T-helper 1 cell treated with Interleukin-12 subunit alpha and Interleukin-12 subunit beta and Interleukin-4 antibody, amounts not matched to agents 30 ng/mL and 1 ng/mL, for 36 hours (primary cell): ENCODE data around the gene SCG3. TPM values are rescaled to one million over a fixed set of nuclear protein-coding genes. Genes with fewer than 3 reads are reported as not detected.
"Not testable (repeated sequence)": the region's sequence is repeated elsewhere in the genome, so short reads cannot be mapped to it uniquely, and the experiment has no call there.

Source experiments
- intact Hi-C: fragments of 100-400 bp; cut with micrococcal nuclease; formaldehyde crosslinking; loops from one replicate; pipeline ENCODE4 v1.15.1; 2024
- total RNA-seq: library from RNA; stranded (reverse); gene quantifications from 2 replicates; pipeline ENCODE4 v1.2.3, GENCODE V29; 2022

Gene SCG3
- not detected in 2 replicates for total RNA-seq

DNA sequence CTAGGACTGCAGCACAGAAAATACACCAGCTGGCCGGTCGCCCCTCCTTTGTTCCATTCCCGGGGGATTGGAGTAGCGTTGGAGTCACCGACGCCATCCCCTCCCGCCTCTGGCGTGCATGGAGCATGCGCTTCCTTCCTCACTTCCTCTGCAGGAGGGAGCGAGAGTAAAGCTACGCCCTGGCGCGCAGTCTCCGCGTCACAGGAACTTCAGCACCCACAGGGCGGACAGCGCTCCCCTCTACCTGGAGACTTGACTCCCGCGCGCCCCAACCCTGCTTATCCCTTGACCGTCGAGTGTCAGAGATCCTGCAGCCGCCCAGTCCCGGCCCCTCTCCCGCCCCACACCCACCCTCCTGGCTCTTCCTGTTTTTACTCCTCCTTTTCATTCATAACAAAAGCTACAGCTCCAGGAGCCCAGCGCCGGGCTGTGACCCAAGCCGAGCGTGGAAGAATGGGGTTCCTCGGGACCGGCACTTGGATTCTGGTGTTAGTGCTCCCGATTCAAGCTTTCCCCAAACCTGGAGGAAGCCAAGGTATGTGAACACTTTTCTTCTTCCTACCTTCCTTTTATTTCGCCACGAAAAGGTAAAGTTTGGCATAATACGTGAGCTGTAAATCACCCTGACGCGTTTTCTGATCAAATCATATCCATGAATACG is at the start of gene SCG3:
Gene SCG3, plus strand, starts transcription at position 201 of the 661 bp plus-strand sequence. Its CDS starts 253 bp downstream, at position 454.
- intact Hi-C loops: loop anchor here (1.0 kb wide), 1 partner anchor 50 kb away; no protein-coding TSS in a partner anchor

GRCh38 chr15:51634591-51635198 is 46.6 kb upstream of the SCG3 start:
- intact Hi-C loops: no loop called here

DNA sequence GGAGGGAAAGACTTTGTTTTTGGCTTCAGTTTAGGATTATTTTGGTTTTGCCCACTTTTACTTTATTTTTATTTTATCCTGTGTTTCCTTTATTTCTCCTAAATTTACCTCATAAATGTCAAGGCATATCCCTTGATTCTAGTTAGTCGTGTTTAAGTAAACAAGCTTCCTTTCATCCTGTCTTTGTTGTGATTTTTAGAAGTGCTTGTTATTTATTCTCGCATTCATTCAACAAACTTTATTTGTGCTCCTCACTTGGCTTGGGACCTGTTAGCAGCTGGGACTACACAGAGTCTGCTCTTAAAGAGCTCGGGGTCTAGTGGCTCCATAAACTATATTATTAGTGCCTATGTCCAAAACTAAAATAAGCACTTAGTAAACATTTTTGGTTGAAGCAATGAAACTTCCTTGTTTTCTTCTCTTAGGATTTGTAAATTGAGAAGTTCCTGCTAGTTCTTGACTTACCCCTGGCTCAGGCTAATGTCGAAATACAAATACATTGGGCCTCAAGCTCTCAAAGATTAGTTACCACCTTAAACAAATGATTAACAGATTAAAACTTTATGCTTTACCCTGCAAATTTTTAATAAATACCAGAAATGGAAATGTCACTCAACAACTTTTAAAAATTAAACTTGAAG is 39.7 kb upstream of the SCG3 start:
- intact Hi-C loops: no loop called here

DNA sequence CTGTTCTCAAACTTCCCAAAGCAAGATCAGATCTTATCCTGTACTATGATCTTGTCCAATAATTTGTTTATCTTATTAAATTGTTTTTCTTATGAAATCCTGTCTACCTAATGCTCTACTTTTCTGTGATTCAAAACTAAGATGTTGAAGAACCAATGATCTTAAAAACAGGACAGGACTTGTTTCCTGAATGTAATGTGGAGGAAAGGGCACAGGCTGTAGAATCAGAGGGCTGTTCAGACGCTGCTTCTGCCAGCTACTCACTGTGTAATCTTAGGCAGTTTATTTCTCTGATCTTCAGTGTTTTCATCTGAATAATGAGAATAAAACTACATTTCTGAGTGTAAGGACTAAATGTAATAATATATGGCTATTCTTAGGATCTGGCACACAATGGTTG is 38.6 kb upstream of the SCG3 start:
- intact Hi-C loops: no loop called here

- intact Hi-C loops: no loop called here
Measured at GRCh38 chr15:51647128-51647562, 34.2 kb upstream of the SCG3 start.

DNA sequence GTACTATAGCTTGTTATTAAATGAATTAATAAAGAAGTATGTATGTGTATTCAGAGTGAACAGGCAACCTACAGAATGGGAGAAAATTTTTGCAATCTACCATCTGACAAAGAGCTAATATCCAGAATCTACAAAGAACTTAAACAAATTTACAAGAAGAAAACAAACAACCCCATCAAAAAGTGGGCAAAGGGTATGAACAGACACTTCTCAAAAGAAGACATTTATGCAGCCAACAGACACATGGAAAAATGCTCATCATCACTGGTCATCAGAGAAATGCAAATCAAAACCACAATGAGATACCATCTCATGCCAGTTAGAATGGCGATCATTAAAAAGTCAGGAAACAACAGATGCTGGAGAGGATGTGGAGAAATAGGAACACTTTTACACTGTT is 33.2 kb upstream of the SCG3 start:
- intact Hi-C loops: not testable (repeated sequence)

DNA sequence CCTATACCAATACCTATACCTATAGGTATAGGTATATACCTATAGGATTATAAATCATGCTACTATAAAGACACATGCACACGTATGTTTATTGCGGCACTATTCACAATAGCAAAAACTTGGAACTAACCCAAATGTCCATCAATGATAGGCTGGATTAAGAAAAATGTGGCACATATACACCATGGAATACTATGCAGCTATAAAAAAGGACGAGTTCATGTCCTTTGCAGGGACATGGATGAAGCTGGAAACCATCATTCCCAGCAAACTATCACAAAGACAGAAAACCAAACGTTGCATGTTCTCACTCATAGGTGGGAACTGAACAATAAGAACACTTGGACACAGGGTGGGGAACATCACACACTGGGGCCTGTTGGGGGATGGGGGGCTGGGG is 32.7 kb upstream of the SCG3 start:
- intact Hi-C loops: not testable (repeated sequence)

GRCh38 chr15:51649659-51650521 is 31.4 kb upstream of the SCG3 start:
- intact Hi-C loops: loop anchor here (1.0 kb wide), 5 partner anchors 81 to 256 kb away; partner anchors contain the start of gene TMOD3

DNA sequence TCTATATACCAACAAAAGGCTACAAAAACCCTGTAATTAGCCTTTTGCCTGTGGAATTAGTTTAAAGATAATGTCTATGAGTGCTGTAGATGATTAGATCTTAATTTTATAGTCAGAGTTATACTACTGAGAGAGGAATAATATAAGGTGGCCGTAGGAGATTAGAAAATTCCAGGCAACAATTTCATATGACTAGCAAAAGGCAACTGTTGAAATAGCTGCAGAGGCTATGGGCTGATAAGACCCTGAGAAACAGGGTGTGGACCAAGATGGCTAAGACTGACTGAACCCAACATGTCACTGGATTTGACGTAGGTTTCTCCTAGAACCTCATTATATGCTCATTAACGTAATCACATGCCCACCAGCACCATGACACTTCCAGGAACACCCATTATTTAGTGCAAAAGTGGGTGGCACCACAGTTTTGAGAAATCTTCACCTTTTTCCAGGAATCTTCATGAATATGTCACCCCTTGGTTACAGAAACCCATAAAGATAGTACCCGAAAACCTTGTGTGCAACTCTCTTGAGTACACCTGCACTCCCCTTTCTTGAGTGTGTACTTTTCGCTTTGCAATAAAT is 29.1 kb upstream of the SCG3 start:
- intact Hi-C loops: no loop called here

- intact Hi-C loops: not testable (repeated sequence)
Measured at GRCh38 chr15:51655401-51656057, 25.8 kb upstream of the SCG3 start.

- intact Hi-C loops: no loop called here
Measured at GRCh38 chr15:51658664-51659063, 22.6 kb upstream of the SCG3 start.

DNA sequence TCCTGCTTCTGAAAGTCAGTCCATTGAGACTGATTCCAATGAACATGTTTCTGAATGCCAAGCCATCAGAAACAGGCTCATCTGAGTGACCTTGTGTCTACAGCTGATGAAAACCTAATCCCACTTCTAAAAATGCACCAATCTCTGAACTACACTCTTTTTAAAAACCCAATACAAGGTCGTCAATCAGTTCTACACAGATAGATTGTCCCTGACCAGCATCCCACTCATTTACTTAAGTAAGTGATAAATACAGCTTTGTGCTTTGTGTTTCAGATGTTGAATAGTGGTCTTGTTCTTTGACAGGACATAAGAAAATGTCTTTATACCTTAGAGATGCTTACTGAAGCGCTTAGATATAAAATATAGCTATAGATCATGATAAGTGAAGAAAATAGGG is 20.2 kb upstream of the SCG3 start:
- intact Hi-C loops: no loop called here

- intact Hi-C loops: no loop called here
Measured at GRCh38 chr15:51667478-51667877, 13.8 kb upstream of the SCG3 start.

GRCh38 chr15:51668446-51668845 is 12.9 kb upstream of the SCG3 start:
- intact Hi-C loops: no loop called here

GRCh38 chr15:51669381-51669780 is 11.9 kb upstream of the SCG3 start:
- intact Hi-C loops: no loop called here

GRCh38 chr15:51672155-51672687 is 9.1 kb upstream of the SCG3 start:
- intact Hi-C loops: no loop called here

DNA sequence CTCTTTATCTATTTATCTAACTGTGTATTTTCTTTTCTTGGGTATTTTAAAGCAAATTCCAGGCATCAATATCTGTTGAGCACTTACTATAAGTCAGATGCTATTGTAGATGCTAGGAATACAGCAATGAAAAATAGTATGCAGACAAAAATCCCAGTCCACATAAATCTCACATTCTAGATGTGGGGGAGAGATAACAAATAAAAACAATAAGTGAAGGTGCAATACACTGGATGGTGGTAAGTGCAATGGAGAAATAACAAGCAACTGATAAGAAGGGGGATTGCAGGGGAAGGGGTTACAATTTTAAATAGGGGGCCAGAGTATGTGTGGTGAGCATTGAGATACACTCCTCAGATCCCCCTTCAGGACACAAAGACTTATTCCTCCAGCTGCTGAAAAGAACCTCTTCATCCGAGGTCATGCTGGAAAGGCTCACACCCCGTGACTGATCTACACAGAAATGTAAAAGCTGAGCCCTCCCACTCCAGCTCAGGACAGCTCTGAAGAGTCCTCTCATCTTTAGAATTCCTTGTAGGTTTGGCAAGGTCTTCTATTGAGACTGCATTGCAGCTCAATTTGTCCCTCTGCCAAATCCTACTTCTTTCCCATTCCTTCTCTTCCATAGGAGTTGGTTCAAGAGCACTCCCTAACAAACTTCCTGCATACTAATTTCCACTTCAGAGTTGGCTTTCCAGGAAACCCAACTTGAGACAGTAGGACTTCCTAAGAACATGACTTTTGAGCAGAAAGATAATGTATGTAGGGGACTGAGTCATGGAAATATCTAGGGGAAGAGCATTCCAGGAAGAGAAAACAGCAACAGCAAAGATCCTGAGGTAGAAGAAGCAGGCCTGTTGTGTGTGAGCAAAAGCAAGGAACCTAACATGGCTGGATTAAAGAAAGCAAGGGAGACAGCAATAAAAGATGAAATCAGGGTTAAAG is 8.1 kb upstream of the SCG3 start:
- intact Hi-C loops: no loop called here

GRCh38 chr15:51675234-51675633 is 6.1 kb upstream of the SCG3 start:
- intact Hi-C loops: no loop called here

DNA sequence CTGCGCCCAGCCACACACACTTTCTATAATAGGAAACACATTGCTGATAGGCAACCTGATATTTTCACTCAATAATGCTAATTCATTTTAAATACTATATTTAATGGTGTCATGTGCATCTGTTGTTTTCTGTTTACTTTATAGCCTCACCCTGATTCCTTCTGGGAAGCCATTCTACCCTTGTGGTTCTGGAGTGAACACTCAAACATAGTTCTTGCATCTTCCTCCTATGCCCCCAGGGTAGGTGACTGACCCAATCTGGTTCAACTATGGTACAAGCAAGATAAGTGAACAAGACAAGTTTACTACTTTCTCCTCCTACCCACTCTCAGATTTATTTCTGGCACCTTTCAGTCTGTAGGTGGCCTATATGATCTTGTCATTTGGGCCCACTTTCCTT is 4.3 kb upstream of the SCG3 start:
- intact Hi-C loops: no loop called here
